Measurements from ENCODE around the gene MAD2L1BP.

GRCh38 chr6:43636308-43636659, 644 bp downstream of the MAD2L1BP start:
- TF ChIP-seq MAX (IDR thresholded peaks at IDR 0.05; ENCODE audit: low read depth) (no peak), EP300 (IDR thresholded peaks at IDR 0.05; ENCODE audit: borderline replicate concordance in 1 of 2, low read depth in 1 of 2, low read length in 1 of 2) (no peak), POLR2AphosphoS5 (IDR thresholded peaks at IDR 0.05; ENCODE audit: low read depth, low read length) (no peak), CTCF (IDR thresholded peaks at IDR 0.05) (no peak), REST (IDR thresholded peaks at IDR 0.05; ENCODE audit: low read depth, low read length) (no peak), NFIC (IDR thresholded peaks at IDR 0.05; ENCODE audit: borderline replicate concordance) (no peak), RAD21 (IDR thresholded peaks at IDR 0.05; ENCODE audit: low read length) (no peak), MEF2A (IDR thresholded peaks at IDR 0.05; ENCODE audit: borderline replicate concordance, low read depth) (no peak), TAF1 (IDR thresholded peaks at IDR 0.05; ENCODE audit: borderline replicate concordance, low read depth, low read length) (no peak), FOXM1 (IDR thresholded peaks at IDR 0.05; ENCODE audit: low read depth) (no peak), USF1 (IDR thresholded peaks at IDR 0.05; ENCODE audit: borderline replicate concordance, low read depth) (no peak), YY1 (IDR thresholded peaks at IDR 0.05; ENCODE audit: low read depth) (no peak), GABPA (IDR thresholded peaks at IDR 0.05; ENCODE audit: low read depth) (no peak), FOSL2 (IDR thresholded peaks at IDR 0.05; ENCODE audit: borderline replicate concordance, low read depth) (no peak)

All from SK-N-SH (cell line).